Measurements from ENCODE around the gene SYK.
"Not testable (repeated sequence)": the region's sequence is repeated elsewhere in the genome, so short reads cannot be mapped to it uniquely, and the experiment has no call there.

Gene SYK

GRCh38 chr9:90783552-90783951, 18.1 kb upstream of the SYK start:
- DNase-seq (ENCODE audit: low read depth, low spot score) = no peak
- H3K4me3 ChIP-seq (ENCODE audit: low read depth, low read length) = no peak overlapping the region
- in situ Hi-C loops (cut with HindIII; ENCODE audit: low sequenced_read_pairs) = no loop called here
- TF ChIP-seq CTCF (IDR thresholded peaks at IDR 0.05; ENCODE audit: low read depth, low read length) = no peak

- no peak for TF ChIP-seq CTCF (IDR thresholded peaks at IDR 0.05; ENCODE audit: low read depth, low read length)
- H3K4me3 ChIP-seq (ENCODE audit: low read depth, low read length) = no peak overlapping the region
- in situ Hi-C loops (cut with HindIII; ENCODE audit: low sequenced_read_pairs) = no loop called here
- no peak for DNase-seq (ENCODE audit: low read depth, low spot score)
These were observed 17.7 kb upstream of the SYK start for GRCh38 chr9:90783964-90784363.

DNA sequence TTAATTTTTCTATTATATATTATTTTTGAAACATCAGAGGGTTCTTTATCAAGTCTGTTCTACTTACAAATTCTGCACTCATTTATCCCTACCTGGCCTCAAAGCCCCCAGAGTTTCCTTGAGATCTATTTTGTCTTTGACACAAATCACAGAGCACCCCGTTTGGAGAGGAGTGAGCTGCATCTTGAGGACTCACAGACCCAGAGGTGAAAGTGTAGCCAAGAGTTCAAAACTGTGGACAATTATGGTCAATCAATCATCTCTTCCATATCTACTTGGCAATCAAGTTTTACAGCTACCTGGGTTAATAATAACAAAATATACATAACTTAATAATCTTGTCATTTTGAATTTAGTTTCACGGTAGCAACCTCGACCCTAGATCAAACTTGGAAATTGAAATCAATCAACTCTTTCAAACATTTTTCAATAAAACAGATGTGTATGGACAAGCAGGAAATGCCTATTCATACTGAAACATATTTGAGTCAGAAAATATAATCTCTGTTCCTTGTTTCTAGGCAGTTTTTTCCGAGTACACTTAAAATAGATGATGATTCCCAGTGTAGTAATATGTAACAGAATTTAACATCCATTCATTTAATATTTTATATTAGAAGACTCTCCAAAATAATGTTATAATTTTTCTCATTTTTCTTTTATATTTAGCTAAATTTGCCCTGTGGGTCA, 13.7 kb upstream of the SYK start:
- in situ Hi-C loops (cut with HindIII; ENCODE audit: low sequenced_read_pairs) = no loop called here

GRCh38 chr9:90788527-90788926, 13.1 kb upstream of the SYK start:
- DNase-seq (ENCODE audit: low read depth, low spot score); in situ Hi-C loops (cut with HindIII; ENCODE audit: low sequenced_read_pairs); H3K4me3 ChIP-seq (ENCODE audit: low read depth, low read length): not testable (repeated sequence)

More for the DNA sequence above, 13.7 kb upstream of the SYK start:
- H3K4me3 ChIP-seq (ENCODE audit: low read depth, low read length) = no peak overlapping the region
- no peak for DNase-seq (ENCODE audit: low read depth, low spot score)
- TF ChIP-seq CTCF (IDR thresholded peaks at IDR 0.05; ENCODE audit: low read depth, low read length) = no peak

- in situ Hi-C loops (cut with HindIII; ENCODE audit: low sequenced_read_pairs) = no loop called here
- no peak for TF ChIP-seq CTCF (IDR thresholded peaks at IDR 0.05; ENCODE audit: low read depth, low read length)
- no peak overlapping the region for H3K4me3 ChIP-seq (ENCODE audit: low read depth, low read length)
- DNase-seq (ENCODE audit: low read depth, low spot score) = no peak
These were observed 12.2 kb upstream of the SYK start for GRCh38 chr9:90789408-90789807.

DNA sequence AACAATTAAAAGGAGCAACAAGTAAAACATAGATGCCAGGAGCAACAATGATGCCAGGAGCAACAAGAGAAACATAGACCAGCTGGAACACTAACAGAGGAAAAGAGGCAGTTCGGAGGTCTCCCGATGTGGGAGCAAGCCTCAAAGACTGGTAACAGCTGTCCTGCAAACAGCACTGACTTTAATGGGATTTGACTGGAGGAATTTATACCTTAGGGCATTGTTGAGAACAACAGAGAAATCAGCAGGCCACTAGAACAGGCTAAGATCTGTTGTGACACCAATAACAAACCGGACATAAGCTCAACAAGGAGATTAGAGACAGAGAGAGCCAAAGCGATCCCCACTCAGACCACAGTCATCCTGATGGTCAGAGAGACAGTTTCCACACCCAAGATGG, 11.8 kb upstream of the SYK start:
- no peak for TF ChIP-seq CTCF (IDR thresholded peaks at IDR 0.05; ENCODE audit: low read depth, low read length)
- DNase-seq (ENCODE audit: low read depth, low spot score) = no peak
- in situ Hi-C loops (cut with HindIII; ENCODE audit: low sequenced_read_pairs) = no loop called here
- no peak overlapping the region for H3K4me3 ChIP-seq (ENCODE audit: low read depth, low read length)

DNA sequence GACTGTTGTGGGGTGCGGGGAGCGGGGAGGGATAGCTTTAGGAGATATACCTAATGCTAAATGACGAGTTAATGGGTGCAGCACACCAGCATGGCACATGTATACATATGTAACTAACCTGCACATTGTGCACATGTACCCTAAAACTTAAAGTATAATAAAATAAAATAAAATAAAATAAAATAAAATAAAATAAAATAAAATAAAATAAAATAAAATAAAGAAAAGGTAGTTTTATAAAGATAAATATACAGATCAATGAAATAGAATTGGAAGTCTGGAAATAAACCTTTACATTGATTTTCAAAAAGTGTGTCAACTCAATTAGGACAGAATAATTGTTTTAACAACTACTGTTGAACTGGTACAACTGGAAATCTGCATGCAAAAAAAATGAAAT, 8.6 kb upstream of the SYK start:
- DNase-seq (ENCODE audit: low read depth, low spot score); in situ Hi-C loops (cut with HindIII; ENCODE audit: low sequenced_read_pairs); H3K4me3 ChIP-seq (ENCODE audit: low read depth, low read length): not testable (repeated sequence)

DNA sequence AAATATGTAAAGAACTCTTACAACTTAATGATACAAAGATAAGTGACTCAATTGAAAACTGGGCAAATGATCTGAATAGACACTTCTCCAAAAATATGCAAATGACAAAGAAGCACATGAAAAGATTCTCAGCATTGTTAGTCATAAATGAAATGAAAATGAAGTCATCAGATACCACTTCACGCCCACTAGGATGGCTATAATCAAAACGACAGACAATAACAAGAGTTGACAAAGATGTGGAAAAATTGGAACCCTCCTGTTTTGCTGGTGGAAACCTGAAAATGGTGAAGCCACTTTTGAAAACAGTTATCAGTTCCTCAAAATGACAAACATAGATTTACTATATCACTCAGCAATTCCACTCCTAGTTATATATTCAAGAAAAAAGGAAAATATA, 7.9 kb upstream of the SYK start:
- no peak for DNase-seq (ENCODE audit: low read depth, low spot score)
- in situ Hi-C loops (cut with HindIII; ENCODE audit: low sequenced_read_pairs) = no loop called here
- H3K4me3 ChIP-seq (ENCODE audit: low read depth, low read length) = no peak overlapping the region
- TF ChIP-seq CTCF (IDR thresholded peaks at IDR 0.05; ENCODE audit: low read depth, low read length) = no peak
